Measurements from ENCODE around the gene C4orf50. TPM values are rescaled to one million over a fixed set of nuclear protein-coding genes. Genes with fewer than 3 reads are reported as not detected.

The C4orf50 gene
- total RNA-seq, 1 donor from 2014 or later, result 0.16 TPM

DNA sequence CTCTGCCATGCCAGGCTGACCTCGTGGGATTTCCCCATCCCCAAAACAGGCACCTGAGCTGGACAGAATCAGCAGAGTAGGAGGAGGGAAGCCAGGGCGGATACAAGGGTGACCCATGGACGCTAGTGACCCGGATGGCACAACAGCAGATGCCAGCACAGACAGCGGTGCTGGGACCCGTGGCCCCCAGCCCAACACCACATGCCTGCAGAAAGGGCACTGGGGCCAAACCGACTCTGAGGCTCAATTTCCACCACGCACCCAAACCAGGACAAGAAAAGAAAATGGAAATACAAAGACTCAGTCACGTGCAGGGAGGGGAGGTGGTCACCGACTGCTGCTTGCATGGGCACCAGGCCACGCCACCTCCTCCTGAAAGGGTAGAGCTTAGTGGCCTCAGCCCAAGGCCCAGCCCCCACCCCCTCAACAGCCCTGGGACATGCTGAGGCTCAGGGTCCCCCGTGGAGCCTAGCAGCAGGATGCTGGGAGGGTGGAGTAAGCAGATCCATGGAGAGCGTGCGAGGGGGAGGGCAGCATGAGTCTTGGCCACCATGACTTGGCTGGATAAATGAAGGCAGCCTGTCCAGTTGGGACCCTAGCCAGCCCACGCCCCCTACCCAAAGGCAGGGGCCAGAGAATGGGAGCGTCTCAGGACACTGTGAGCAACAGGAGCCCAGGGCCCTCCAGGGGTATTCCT lies 47.7 kb downstream of the C4orf50 start:
- intact Hi-C loops (cut with micrococcal nuclease), result no loop called here
- no peaks in the 10 kb centered on the region for H3K27me3 Mint-ChIP-seq
- DNase-seq, result no peak
- no peak overlapping the region for H3K4me3 Mint-ChIP-seq
- H3K36me3 Mint-ChIP-seq (ENCODE audit: low read depth), result no peaks in the 10 kb centered on the region
- no peaks in the 10 kb centered on the region for H3K4me1 Mint-ChIP-seq
- H3K27ac Mint-ChIP-seq, result no peak overlapping the region
- H3K9me3 Mint-ChIP-seq, result no peaks in the 10 kb centered on the region

DNA sequence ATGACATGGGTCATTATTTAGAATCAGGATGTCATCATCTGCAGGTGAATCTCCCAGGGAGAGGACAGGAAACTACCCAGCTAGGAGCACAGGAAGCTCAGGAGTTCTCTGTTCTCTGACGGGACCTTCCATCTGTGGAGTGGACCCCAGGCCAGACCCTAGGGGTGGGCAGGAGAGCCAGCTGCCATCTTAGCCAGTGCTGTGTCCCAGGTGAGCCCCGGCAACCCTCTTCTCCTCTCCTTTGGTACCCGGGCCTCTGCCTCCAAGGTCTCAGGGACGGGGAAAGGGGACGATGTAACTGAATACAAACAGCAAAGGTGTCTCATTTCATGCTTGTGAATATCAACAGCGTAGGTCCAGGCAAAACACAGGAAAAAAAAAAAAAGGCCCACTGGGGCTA lies 48.5 kb downstream of the C4orf50 start:
- Mint-ChIP-seq H3K9me3 (no peaks in the 10 kb centered on the region), H3K27me3 (no peaks in the 10 kb centered on the region), H3K4me3 (no peak overlapping the region), H3K27ac (no peak overlapping the region), H3K36me3 (ENCODE audit: low read depth) (no peaks in the 10 kb centered on the region), H3K4me1 (no peaks in the 10 kb centered on the region)
- intact Hi-C loops (cut with micrococcal nuclease), result no loop called here
- DNase-seq, result no peak

DNA sequence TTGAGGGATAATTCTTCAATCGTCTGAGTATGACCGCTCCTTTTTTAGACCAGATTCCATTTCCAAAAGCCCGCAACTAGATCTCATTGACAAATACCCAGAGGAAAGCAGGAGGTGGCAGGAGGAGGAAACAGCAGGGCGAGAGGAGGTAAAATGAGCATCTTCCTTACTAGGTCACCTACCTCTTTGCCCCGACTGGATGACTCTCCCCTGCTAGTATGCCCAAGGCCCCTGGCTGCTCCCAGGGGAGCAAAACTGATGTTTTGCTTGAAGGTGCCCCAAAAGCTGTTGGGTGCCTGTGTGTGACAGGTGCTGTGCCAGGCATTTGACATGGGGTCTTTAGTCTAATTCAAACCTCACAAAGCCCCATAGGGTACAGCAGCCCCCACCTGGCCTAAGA lies 48.9 kb downstream of the C4orf50 start:
- no peaks in the 10 kb centered on the region for H3K27me3 Mint-ChIP-seq
- no peak overlapping the region for H3K4me3 Mint-ChIP-seq
- no peaks in the 10 kb centered on the region for H3K36me3 Mint-ChIP-seq (ENCODE audit: low read depth)
- no peak for DNase-seq
- H3K4me1 Mint-ChIP-seq, result no peaks in the 10 kb centered on the region
- no peaks in the 10 kb centered on the region for H3K9me3 Mint-ChIP-seq
- H3K27ac Mint-ChIP-seq, result no peak overlapping the region
- intact Hi-C loops (cut with micrococcal nuclease), result no loop called here

DNA sequence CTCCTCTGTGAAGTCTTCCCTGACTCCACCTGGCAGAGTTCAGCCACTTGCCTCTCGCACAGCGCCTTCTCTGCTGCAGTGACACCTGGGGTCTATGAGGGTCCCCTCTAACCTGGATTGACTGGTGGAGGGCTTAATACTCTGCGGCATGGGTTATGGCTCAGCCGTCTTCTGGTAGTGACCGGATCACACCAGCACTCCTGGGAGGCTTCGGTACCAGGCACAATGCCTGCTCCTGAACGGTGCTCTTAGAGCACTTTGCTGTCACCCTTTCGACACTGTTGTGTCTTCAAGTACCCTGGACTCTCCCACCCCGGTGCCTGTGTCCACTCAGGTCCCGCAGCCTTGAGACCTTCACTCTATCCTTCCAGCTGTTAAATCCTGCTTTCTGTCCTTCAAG lies 50.0 kb downstream of the C4orf50 start:
- H3K4me1 Mint-ChIP-seq, result no peaks in the 10 kb centered on the region
- H3K27ac Mint-ChIP-seq, result no peak overlapping the region
- no peaks in the 10 kb centered on the region for H3K36me3 Mint-ChIP-seq (ENCODE audit: low read depth)
- H3K9me3 Mint-ChIP-seq, result no peaks in the 10 kb centered on the region
- no peaks in the 10 kb centered on the region for H3K27me3 Mint-ChIP-seq
- intact Hi-C loops (cut with micrococcal nuclease), result no loop called here
- no peak overlapping the region for H3K4me3 Mint-ChIP-seq
- DNase-seq, result no peak

DNA sequence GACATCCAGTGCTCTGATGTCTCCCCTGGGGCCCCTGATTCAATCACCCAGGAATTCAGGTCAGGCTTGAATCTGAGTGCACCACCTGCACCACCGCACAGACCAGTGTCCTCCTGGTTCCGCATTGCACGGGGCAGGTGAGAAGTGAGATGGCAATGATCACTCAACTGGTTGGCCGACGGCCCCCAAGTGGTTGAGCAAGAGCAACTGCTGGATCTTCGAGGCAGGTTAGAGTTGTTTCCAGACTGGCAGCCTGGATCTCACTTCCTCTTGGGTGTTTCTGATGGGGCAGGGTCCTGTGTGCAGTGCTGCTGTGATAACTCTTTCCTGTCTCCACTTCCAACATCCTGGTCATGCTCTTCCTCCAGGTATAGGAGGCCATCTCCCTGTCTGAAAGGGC lies 50.4 kb downstream of the C4orf50 start:
- no peaks in the 10 kb centered on the region for H3K9me3 Mint-ChIP-seq
- H3K27ac Mint-ChIP-seq, result no peak overlapping the region
- intact Hi-C loops (cut with micrococcal nuclease), result no loop called here
- no peak for DNase-seq
- H3K36me3 Mint-ChIP-seq (ENCODE audit: low read depth), result no peaks in the 10 kb centered on the region
- no peaks in the 10 kb centered on the region for H3K27me3 Mint-ChIP-seq
- H3K4me3 Mint-ChIP-seq, result no peak overlapping the region
- no peaks in the 10 kb centered on the region for H3K4me1 Mint-ChIP-seq

DNA sequence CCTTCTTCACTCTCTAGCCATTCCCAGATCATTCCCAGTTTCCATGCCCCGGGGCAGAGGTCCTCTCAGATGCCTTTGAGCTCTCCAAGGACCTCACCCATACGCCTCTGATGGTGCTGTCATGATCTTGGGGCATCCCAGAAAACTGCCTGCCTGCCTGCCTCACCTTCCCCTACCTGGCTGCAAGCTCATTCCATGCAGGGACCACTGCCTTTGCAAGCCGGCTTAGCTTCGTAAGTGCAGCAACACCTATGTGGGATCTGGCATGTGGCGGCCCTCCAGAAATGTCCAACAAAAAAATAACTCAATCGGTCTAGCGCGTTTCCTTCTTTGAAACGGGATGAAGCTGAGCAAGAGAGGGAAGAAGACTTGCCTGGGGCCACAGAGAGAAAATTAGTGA lies 53.0 kb downstream of the C4orf50 start:
- Mint-ChIP-seq H3K9me3 (no peaks in the 10 kb centered on the region), H3K4me3 (no peak overlapping the region), H3K4me1 (no peaks in the 10 kb centered on the region), H3K36me3 (ENCODE audit: low read depth) (no peaks in the 10 kb centered on the region), H3K27me3 (peaks cover 3% of the 10 kb centered on the region), H3K27ac (no peak overlapping the region)
- intact Hi-C loops (cut with micrococcal nuclease), result no loop called here
- no peak for DNase-seq

DNA sequence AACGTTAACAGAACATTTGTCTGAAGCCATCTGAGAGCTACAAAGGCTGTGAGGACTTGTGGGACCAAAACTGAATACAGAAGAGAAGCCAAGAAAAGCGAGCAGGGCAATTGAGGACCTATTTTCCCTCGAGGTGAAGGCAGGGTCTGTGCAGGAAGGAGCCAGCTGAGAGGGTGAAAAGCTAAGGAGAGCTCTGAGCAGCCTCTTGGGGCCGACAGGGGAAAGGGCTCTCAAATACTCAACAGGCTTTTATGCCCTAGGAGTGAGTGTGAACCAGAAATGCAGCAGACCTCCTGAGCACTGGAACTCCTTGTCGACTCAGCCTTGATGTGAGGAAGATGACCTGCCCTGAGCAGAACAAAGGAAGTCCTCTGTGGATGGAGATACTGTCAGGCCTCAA lies 54.2 kb downstream of the C4orf50 start:
- Mint-ChIP-seq H3K27me3 (peaks cover 3% of the 10 kb centered on the region), H3K27ac (no peak overlapping the region), H3K36me3 (ENCODE audit: low read depth) (no peaks in the 10 kb centered on the region), H3K9me3 (no peaks in the 10 kb centered on the region), H3K4me3 (no peak overlapping the region), H3K4me1 (no peaks in the 10 kb centered on the region)
- no peak for DNase-seq
- intact Hi-C loops (cut with micrococcal nuclease), result no loop called here

DNA sequence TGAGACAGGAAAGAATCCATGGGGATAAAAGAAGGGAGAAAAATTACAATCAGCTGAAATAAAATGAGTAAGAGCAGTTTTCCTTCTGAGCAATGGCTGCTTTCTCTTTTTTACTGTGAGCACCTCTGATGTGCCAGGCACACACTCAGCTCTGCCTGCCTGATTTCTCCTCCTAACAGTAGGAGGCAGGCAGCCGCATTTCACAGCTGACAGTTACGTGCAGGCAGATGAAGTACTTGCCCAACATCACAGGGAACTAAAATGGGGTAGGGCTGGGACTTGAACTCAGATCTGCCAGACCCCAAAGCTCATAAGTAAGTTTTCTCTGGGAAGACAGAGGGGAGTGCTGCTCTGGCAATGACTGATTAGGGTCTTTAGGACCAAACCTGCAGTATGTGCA lies 54.6 kb downstream of the C4orf50 start:
- Mint-ChIP-seq H3K27me3 (peaks cover 3% of the 10 kb centered on the region), H3K4me3 (no peak overlapping the region), H3K4me1 (no peaks in the 10 kb centered on the region), H3K27ac (no peak overlapping the region), H3K36me3 (ENCODE audit: low read depth) (no peaks in the 10 kb centered on the region), H3K9me3 (no peaks in the 10 kb centered on the region)
- intact Hi-C loops (cut with micrococcal nuclease), result no loop called here
- DNase-seq, result no peak

DNA sequence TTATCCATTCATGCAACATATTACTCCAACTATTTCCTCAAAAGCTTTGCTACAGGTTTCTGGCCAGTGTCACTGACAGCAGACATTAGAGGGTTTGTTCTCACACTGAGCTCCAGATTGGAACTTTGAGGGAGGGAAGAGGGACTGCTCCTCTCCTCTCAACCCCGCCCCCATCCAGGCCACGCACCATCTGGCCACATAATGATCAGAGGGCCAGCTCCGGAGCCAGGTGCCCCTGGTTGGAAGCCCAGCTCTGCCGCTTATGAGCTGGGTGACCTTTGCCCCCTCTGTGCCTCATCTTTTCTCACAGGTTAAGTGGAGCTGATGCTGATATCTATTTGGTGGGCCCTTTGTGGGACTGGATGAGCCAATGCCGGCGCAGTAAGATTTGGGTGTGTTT lies 55.8 kb downstream of the C4orf50 start:
- Mint-ChIP-seq H3K9me3 (no peaks in the 10 kb centered on the region), H3K27ac (no peak overlapping the region), H3K4me3 (no peak overlapping the region), H3K36me3 (ENCODE audit: low read depth) (no peaks in the 10 kb centered on the region), H3K4me1 (no peaks in the 10 kb centered on the region), H3K27me3 (peaks cover 3% of the 10 kb centered on the region)
- no peak for DNase-seq
- intact Hi-C loops (cut with micrococcal nuclease), result no loop called here

DNA sequence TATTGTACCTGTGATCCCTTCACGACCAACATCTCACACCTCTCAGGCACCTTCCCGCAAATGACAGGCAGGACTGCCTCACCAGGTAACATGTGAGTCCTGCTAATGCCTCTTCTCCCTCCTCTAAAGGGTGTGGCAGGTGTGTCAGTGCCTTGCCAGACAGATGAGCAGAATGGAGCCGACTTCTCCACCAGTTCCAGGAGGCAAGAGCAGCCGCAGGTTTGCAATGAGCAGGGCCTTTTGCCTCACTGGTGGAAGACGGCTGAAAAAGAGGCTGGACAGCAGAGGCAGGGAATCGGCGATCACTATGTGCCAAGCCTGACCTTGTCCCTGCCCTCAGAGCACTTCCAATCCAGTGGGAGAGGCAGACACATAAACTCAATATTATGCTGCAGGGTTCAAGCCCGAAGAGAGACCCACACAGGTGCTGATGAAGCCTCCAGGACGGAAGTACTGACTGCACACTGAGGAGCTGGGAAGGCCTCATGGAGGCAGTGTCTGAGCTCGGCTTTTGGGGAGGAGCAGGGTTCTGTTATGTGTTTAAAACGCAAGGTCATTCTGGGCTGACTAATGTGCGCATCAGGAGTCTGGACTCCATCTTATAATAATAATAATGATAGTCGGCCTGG lies 57.9 kb downstream of the C4orf50 start:
- no peak overlapping the region for H3K4me3 Mint-ChIP-seq
- H3K4me1 Mint-ChIP-seq, result peaks cover 7% of the 10 kb centered on the region
- no peak for DNase-seq
- H3K36me3 Mint-ChIP-seq (ENCODE audit: low read depth), result no peaks in the 10 kb centered on the region
- peaks cover 3% of the 10 kb centered on the region for H3K27me3 Mint-ChIP-seq
- H3K9me3 Mint-ChIP-seq, result no peaks in the 10 kb centered on the region
- H3K27ac Mint-ChIP-seq, result no peak overlapping the region
- intact Hi-C loops (cut with micrococcal nuclease), result no loop called here

DNA sequence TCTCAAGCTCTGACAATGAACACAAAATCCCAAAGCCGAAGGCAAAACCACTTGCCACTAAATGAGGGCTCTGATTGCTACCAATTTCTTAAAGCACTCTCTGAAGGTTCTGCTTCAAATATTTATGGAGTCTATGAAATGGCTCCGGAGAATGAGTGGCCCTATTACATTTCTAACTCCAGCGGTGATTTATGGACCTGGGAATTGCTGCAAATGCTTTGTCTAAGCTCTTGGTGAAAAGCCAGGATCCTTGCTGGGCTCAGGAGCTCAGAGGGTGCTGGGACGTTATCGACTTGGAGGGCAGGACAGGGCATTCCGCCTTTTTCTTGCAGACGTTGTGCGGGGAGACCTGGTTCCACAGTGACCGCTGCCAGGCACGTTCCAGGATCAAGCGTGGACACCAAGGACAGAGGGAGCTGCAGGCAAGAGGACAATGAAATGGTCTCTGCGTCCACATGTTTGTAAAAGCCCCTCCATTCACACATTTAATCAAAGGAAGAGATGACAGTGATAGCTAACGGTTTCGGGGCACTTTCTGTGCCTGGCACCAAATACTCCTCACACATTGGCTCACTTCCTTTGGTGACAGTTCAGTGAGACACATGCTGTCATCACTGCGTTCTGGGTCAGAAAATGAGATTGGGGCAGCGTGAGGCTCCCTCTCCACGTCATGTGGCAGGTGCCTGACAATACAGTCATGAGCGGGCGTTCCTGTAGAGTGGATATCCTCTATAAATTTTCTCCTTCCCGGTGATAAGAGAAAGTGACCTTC lies 58.8 kb downstream of the C4orf50 start:
- Mint-ChIP-seq H3K9me3 (no peaks in the 10 kb centered on the region), H3K27ac (no peak overlapping the region), H3K4me3 (no peak overlapping the region), H3K36me3 (ENCODE audit: low read depth) (no peaks in the 10 kb centered on the region), H3K4me1 (peaks cover 7% of the 10 kb centered on the region), H3K27me3 (peaks cover 3% of the 10 kb centered on the region)
- intact Hi-C loops (cut with micrococcal nuclease), result no loop called here
- DNase-seq, result no peak

DNA sequence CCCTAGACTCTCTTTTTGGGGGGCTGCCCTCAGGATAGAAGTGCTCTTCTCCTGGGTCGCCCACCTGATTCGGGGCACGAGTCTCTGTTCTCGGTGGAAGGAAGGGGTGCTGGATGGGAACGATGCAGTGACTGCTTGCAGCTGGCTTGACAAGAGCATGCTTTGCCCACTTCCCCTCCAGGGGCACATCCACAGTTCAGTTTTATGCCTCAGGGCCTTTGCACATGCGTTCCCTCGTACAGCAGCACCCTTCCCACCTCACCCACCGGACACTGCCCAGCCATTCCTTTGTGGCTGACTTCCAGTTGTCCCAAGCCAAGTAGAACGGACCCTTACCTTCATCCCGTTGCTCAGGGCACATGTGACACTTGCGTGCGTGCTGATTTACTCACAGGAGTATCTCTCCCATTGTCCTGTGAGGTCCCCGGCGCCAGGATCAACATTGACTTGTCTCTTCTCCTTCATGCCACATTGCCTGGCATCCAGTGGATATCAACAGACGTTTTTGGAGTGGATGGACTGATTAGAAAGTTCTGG lies 60.0 kb downstream of the C4orf50 start:
- Mint-ChIP-seq H3K36me3 (ENCODE audit: low read depth) (no peaks in the 10 kb centered on the region), H3K4me3 (no peak overlapping the region), H3K4me1 (peaks cover 7% of the 10 kb centered on the region), H3K27ac (no peak overlapping the region), H3K27me3 (peaks cover 3% of the 10 kb centered on the region), H3K9me3 (no peaks in the 10 kb centered on the region)
- no peak for DNase-seq
- intact Hi-C loops (cut with micrococcal nuclease), result no loop called here

DNA sequence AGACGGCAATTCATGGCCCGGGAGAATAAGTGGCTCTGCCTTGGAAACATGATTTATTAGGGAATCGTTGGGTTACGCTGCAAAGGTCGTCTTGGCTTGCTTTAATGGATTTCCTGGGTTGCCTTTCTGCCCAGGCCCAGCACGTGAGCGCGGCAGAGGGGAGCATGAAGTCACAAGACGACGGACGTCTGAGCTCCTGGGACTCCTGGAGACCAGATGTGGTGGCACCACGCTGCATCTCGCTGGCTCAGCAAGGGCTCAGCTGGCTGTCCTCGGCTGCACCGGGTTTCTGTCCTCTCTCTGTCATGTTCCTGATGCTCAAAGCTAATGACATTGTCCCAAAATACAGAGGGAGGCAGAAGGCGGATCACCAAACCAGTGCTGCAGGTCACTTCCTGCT lies 61.2 kb downstream of the C4orf50 start:
- H3K36me3 Mint-ChIP-seq (ENCODE audit: low read depth), result no peaks in the 10 kb centered on the region
- H3K4me1 Mint-ChIP-seq, result peaks cover 7% of the 10 kb centered on the region
- intact Hi-C loops (cut with micrococcal nuclease), result no loop called here
- DNase-seq, result no peak
- H3K4me3 Mint-ChIP-seq, result no peak overlapping the region
- no peak overlapping the region for H3K27ac Mint-ChIP-seq
- peaks cover 3% of the 10 kb centered on the region for H3K27me3 Mint-ChIP-seq
- no peaks in the 10 kb centered on the region for H3K9me3 Mint-ChIP-seq

DNA sequence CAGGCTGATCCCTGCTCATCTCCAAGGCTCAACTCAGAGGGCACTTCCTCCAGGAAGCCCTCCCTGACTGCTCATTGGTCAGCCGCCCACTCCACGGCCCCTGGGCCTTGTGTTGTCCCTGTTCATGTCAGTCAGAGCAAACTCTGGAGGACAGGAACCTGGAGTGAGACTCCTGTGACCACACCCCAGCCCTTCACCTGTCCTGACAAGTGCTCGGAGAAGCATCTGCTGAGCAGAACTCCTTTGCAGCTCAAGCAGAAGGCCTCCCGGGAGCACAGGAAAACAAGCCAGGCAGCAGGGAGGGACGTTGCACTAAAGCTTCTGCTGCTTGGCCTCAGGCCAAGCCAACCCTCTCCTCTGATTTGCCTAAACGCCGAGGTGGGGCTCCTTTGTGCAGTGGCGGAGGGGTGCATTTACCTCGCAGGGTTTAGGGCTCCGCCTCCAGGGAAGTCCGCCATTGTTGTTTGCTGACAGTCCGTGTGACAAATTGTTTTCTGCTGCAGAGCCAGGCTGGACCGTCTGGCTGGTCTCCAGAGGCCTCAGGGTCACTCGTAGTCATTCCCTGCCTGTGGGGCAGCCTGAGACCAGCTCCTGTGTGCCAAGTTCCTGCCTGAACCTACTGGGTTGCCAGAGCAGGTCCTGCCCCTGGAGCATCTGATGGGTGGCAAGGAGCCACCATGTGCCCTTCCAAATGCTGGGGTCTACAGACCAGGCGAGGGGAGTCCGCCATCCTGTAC lies 61.8 kb downstream of the C4orf50 start:
- DNase-seq, result no peak
- H3K9me3 Mint-ChIP-seq, result no peaks in the 10 kb centered on the region
- no peak overlapping the region for H3K4me3 Mint-ChIP-seq
- peaks cover 6% of the 10 kb centered on the region for H3K27me3 Mint-ChIP-seq
- no peak overlapping the region for H3K27ac Mint-ChIP-seq
- H3K36me3 Mint-ChIP-seq (ENCODE audit: low read depth), result no peaks in the 10 kb centered on the region
- peaks cover 7% of the 10 kb centered on the region for H3K4me1 Mint-ChIP-seq
- intact Hi-C loops (cut with micrococcal nuclease), result no loop called here

Measured in activated CD4-positive, alpha-beta T cell treated with anti-CD3 and anti-CD28 coated beads, Interleukin-2, amount 10 ng/mL, durations not matched to agents 24 days and 14 days (primary cell).